Choroid plexus epithelial cell (primary cell): ENCODE results near the gene FGF12.

Experiments used
- DNase-seq: peaks from one replicate; pipeline ENCODE4 v3.0.0-alpha.2; 2010; ENCODE audit warnings: low read depth
- H3K4me3 ChIP-seq: 2 replicates; pipeline ENCODE4 v1.5.1; 2011; ENCODE audit warnings: low read depth, mild to moderate bottlenecking, control low read depth, low read length, moderate library complexity
- TF ChIP-seq, protein P1 (sequence below): conservative IDR thresholded peaks from 2 replicates; pipeline ENCODE4 v1.5.1; 2011; ENCODE audit warnings: low read depth, mild to moderate bottlenecking, control low read depth, inconsistent platforms, low read length, moderate library complexity

The FGF12 gene

DNA sequence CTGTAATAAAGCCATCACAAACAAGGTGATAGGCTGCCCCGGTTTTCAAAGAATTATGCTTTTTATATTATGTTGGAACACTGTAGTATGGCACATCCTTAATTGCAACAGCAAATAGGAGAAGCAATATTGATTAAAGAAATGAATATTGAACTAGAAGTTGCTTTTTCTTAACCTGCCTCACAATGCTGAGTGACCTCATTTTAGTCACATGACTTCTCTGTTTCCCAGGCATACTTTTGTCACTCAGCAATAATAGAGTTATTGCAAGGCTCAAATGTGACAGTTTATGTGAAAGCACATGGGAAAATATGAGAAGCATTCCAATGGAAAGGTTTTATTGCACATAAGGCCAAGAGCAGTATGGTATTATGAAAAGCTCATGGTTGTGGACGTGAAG, 400.7 kb downstream of the FGF12 start:
- TF ChIP-seq, protein P1, sequence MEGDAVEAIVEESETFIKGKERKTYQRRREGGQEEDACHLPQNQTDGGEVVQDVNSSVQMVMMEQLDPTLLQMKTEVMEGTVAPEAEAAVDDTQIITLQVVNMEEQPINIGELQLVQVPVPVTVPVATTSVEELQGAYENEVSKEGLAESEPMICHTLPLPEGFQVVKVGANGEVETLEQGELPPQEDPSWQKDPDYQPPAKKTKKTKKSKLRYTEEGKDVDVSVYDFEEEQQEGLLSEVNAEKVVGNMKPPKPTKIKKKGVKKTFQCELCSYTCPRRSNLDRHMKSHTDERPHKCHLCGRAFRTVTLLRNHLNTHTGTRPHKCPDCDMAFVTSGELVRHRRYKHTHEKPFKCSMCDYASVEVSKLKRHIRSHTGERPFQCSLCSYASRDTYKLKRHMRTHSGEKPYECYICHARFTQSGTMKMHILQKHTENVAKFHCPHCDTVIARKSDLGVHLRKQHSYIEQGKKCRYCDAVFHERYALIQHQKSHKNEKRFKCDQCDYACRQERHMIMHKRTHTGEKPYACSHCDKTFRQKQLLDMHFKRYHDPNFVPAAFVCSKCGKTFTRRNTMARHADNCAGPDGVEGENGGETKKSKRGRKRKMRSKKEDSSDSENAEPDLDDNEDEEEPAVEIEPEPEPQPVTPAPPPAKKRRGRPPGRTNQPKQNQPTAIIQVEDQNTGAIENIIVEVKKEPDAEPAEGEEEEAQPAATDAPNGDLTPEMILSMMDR, result no peak
- DNase-seq, result no peak
- no peak overlapping the region for H3K4me3 ChIP-seq

DNA sequence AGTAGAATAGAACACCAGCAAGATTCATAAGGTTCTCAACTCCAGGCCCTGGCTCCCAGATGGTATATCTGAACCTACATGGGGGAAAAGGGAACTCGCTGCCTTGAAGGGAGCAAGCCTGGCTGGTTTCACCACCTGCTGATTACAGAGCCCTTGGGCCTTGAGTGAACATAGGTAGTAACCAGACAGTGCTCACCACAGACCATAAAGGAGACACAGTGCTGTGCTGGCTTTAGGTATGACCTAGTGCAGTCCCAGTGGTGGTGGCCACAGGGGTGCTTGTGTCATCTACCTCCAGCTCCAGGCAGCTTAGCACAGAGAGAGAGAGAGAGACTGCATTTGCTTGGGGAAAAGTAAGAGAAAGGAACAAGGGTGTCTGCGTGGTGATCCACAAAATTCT, 409.8 kb downstream of the FGF12 start:
- TF ChIP-seq, protein P1, result no peak
- H3K4me3 ChIP-seq, result no peak overlapping the region
- no peak for DNase-seq

DNA sequence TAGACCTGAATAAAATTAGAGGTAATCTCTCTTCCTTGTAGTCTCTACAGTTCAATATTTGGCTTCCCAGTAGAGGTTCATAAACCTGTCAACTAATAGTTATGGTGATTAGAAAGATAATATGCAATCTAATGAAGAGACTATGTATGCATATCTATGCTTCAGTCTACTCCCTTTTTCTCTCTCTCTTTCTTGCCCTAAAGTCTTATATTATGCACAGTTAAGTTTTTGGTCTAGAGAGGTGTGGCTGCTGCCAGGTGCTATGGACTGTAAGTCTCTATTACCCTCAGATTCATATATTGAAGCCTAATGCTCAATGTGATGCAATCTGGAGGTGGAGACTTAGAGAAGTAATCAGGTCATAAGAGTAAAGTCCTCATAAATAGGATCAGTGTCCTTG, 413.7 kb downstream of the FGF12 start:
- TF ChIP-seq, protein P1, result no peak
- H3K4me3 ChIP-seq, result no peak overlapping the region
- DNase-seq, result no peak

DNA sequence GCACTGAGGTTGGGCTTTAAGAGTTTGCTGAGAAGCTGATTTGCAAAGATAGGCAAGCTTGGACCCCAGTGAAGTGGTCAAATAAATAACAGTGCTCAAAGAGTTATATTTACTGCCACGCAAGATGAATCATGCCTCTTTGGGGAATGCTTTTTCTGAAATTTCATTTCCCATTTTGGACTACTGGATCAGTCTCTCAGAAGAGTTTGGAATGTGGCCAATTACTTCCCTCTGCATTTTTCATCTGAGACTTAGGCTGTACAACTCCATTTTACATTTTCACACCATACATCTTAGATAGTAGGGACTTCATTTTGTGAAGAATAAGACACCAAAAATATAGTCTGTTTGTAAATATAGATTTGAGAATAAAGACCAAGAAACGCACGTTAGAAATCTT, 419.7 kb downstream of the FGF12 start:
- no peak for DNase-seq
- TF ChIP-seq, protein P1, result no peak
- H3K4me3 ChIP-seq, result no peak overlapping the region

DNA sequence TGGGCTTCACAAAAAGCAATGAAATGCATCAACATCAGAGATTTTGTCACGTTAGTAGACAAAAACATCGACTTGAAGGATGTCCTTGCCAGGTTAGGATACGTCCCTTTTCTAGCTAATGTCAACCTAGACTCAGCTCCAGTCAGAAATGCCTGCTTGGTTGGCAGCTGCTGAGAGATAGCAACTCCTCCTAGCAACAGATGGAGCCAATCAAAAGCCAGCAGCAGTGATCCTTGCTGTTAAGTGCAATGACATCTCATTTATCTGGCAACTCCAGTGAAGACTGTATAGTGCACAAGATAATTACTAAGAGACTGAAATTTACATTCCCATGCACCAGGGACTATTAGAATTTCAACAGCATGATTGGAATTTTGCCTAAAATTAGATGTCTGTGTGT, 424.1 kb downstream of the FGF12 start:
- DNase-seq, result no peak
- H3K4me3 ChIP-seq, result no peak overlapping the region
- TF ChIP-seq, protein P1, result no peak

DNA sequence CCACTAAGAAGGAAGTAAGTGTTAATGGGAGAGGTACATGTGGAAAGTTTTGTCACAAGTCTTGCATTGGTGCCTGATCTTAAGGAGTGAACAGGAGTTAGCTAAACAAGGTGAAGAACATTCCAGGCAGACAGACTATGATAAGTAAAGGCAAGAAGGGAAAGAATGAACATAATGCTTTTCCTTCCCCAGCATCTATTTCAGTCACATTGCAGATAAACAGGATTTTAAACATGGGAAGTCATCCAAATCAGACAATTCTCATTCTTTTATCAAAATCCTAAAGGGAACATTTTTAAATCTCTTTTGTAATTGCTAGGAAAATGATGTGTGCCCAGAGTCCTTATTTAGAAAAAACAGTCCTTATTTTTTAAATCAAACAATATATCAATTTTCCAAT, 424.6 kb downstream of the FGF12 start:
- no peak for DNase-seq
- H3K4me3 ChIP-seq, result no peak overlapping the region
- TF ChIP-seq, protein P1, result no peak

DNA sequence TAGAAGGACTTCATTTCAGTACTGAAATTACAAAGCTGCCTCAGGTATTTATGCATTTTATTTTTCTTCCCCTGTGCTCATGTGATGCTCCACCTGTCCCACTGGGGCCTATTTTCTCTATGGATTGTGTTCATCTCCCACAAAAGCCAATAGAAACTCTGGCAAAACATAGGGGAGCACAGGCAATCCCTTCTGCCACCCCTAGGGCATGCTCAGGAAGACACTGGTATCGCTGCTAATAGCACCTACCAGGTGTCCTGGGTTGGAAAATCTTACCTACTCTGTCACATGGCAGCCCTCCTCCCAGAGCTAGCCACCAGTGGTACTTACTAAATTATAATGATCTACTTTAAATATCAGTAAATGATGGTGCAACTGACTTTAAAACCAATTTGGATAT, 427.4 kb downstream of the FGF12 start:
- no peak for DNase-seq

More for the DNA sequence above, 427.4 kb downstream of the FGF12 start:
- TF ChIP-seq, protein P1, result no peak
- H3K4me3 ChIP-seq, result no peak overlapping the region
